LNCaP clone FGC (cell line): ENCODE results near the gene PTCD2.
"Not testable (repeated sequence)": the region's sequence is repeated elsewhere in the genome, so short reads cannot be mapped to it uniquely, and the experiment has no call there.

Source experiments
- DNase-seq: peaks from one replicate; pipeline ENCODE4 v3.0.0-alpha.2; 2011; ENCODE audit warnings: low read depth
- H3K4me3 ChIP-seq: 2 replicates; pipeline ENCODE4 v1.5.1; 2011; ENCODE audit warnings: mild to moderate bottlenecking, low read depth, low read length, control low read depth
- TF ChIP-seq, protein P1 (sequence below): IDR thresholded peaks from 2 replicates; pipeline ENCODE4 v1.5.1; 2012; ENCODE audit warnings: mild to moderate bottlenecking; ENCODE audit not compliant: control insufficient read depth, insufficient read depth; ENCODE audit errors: extremely low read depth

PTCD2 gene

DNA sequence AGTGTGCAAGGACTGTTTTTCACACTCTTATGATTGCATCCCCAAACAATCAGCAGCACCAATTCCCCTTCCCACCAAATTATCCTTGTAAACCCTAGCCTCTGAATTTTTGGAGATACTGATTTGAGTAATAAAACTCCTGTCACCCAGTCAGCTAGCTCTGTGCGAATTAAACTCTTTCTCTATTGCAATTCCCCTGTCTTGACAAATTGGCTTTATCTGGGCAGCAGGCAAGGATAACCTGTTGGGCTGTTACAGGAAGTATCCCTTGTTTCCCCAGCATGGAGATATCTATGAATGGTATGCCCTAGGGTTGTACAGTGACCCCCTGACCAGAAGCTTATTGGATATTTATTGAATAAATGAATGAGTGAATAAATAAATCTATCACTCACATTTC is 80.8 kb downstream of the PTCD2 start:
- DNase-seq: no peak
- H3K4me3 ChIP-seq: no peak overlapping the region
- TF ChIP-seq, protein P1, sequence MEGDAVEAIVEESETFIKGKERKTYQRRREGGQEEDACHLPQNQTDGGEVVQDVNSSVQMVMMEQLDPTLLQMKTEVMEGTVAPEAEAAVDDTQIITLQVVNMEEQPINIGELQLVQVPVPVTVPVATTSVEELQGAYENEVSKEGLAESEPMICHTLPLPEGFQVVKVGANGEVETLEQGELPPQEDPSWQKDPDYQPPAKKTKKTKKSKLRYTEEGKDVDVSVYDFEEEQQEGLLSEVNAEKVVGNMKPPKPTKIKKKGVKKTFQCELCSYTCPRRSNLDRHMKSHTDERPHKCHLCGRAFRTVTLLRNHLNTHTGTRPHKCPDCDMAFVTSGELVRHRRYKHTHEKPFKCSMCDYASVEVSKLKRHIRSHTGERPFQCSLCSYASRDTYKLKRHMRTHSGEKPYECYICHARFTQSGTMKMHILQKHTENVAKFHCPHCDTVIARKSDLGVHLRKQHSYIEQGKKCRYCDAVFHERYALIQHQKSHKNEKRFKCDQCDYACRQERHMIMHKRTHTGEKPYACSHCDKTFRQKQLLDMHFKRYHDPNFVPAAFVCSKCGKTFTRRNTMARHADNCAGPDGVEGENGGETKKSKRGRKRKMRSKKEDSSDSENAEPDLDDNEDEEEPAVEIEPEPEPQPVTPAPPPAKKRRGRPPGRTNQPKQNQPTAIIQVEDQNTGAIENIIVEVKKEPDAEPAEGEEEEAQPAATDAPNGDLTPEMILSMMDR: no peak

- H3K4me3 ChIP-seq: no peak overlapping the region
- DNase-seq: no peak
- TF ChIP-seq, protein P1: no peak
Measured at GRCh38 chr5:72402381-72402890, 82.3 kb downstream of the PTCD2 start.

DNA sequence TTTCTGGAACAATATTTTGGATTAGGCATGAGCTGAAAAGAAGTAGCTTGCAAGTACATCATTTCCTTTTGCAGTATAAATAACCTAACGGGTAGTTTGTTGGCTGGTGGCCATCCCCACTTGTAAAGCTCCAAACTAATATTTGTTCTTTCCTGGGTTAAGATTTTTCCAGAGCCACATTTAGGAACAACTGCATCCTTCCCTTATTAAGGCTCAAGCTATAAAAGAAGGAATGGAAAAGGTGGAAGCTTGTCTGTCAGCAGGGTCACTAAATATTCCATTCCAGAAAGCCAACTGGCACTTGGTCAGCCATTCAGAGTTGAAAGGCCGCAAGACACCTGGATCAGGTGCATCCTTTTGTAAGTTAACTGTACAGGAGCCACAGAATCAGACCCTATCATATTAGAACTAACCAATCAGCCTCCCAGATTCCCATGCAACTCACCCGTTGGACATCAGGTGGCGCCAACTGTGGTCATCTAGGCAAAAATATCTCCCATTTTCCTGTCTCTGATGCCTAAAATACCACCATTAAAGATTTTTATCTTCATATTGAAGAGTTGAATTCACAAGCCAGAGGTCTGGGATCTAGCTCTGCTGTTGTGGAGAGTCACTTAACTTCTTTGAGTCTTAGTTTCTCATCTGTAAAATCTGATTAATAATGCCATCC is 82.9 kb downstream of the PTCD2 start:
- H3K4me3 ChIP-seq: no peak overlapping the region
- no peak for DNase-seq
- TF ChIP-seq, protein P1: peak; percentile 43

DNA sequence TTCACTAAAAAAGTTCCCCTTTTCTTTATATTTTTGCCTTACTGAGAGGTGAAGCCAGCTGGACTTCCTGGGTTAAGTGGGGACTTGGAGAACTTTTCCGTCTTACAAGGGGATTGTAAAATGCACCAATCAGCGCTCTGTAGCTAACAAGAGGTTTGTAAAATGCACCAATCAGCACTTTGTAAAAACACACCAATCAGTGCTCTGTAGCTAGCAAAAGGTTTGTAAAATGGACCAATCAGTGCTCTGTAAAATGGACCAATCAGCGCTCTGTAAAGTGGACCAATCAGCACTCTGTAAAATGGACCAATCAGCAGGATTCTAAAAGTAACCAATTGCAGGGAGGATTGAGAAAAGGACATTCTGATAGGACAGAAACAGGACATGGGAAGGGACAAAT is 84.6 kb downstream of the PTCD2 start:
- DNase-seq, H3K4me3 ChIP-seq: not testable (repeated sequence)

DNA sequence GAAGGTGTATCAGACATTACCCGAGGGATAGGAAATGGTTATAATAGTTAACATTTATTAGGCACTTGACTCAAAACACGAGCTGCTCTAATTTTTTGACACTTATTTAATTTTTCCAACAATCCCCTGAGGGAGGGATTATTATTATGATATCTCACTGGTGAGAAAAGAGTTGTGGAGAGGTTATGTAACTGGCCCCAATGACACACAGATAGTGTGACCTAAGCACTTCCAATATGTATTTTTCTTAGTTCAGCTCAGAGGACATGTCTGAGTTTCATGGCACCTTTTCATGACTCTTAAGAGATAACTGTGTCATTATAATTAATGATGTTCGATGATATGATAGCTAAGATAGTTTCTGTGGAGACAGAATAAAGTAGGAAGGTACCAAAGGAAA is 86.9 kb downstream of the PTCD2 start:
- no peak overlapping the region for H3K4me3 ChIP-seq
- no peak for DNase-seq
- TF ChIP-seq, protein P1: no peak

GRCh38 chr5:72407541-72407940 is 87.4 kb downstream of the PTCD2 start:
- no peak overlapping the region for H3K4me3 ChIP-seq
- no peak for DNase-seq
- TF ChIP-seq, protein P1: no peak

- H3K4me3 ChIP-seq: no peak overlapping the region
- no peak for DNase-seq
- TF ChIP-seq, protein P1: no peak
Measured at GRCh38 chr5:72408127-72408526, 88.0 kb downstream of the PTCD2 start.

GRCh38 chr5:72408603-72409002 is 88.4 kb downstream of the PTCD2 start:
- H3K4me3 ChIP-seq: no peak overlapping the region
- no peak for DNase-seq
- TF ChIP-seq, protein P1: no peak
